CD4-positive, alpha-beta T cell (primary cell): ENCODE measurements around the gene PHOX2A. TPM values are rescaled to one million over a fixed set of nuclear protein-coding genes. Genes with fewer than 3 reads are reported as not detected.

Experiments used
- ATAC-seq: fragments of 200-7000 bp; cut with Tn5 transposase; one replicate; pipeline ENCODE4 v1.10.0; 2022; ENCODE audit warnings: mild to moderate bottlenecking; ENCODE audit not compliant: poor library complexity
- CTCF ChIA-PET: fragments of 350-600 bp; sonication (Branson Sonifier 250); formaldehyde crosslinking; loops from one replicate; lab custom pipeline; 2021; ENCODE audit warnings: antibody characterized with exemption, inconsistent platforms; lab: Charles Lee
- POLR2A ChIA-PET: fragments of 350-600 bp; sonication (Branson Sonifier 250); formaldehyde crosslinking; loops from one replicate; lab custom pipeline; 2021; ENCODE audit warnings: antibody characterized with exemption, inconsistent platforms; lab: Charles Lee
- DNase-seq, 14 experiments: peaks; one replicate each; pipeline ENCODE4 v3.0.0-alpha.2; 2013 to 2020; ENCODE audit warnings: mixed read lengths in 2 of 14
- H3K27ac ChIP-seq, 2 donors: one replicate each; pipeline versions ENCODE4 v1.5.1 to v1.7.0; 2013; ENCODE audit warnings: low read length in 2 of 2, low read depth in 1 of 2, mild to moderate bottlenecking in 1 of 2
- H3K27me3 ChIP-seq, 2 experiments: 1 replicate in 1 of 2; 2 replicates in 1 of 2; pipeline versions ENCODE4 v1.6.1 to v1.7.0; 2013; ENCODE audit warnings: low read length in 2 of 2, control low read depth in 1 of 2, mild to moderate bottlenecking in 1 of 2, moderate library complexity in 1 of 2; ENCODE audit not compliant: insufficient read depth in 2 of 2, control insufficient read depth in 1 of 2
- H3K36me3 ChIP-seq: one replicate; pipeline ENCODE4 v1.6.1; 2013; ENCODE audit warnings: low read length, control low read depth; ENCODE audit not compliant: insufficient read depth
- H3K4me1 ChIP-seq: one replicate; pipeline ENCODE4 v1.6.1; 2013; ENCODE audit warnings: low read length, control low read depth; ENCODE audit not compliant: insufficient read depth
- H3K4me3 ChIP-seq: one replicate; pipeline ENCODE4 v1.5.1; 2013; ENCODE audit warnings: mild to moderate bottlenecking, low read length, moderate library complexity
- H3K9me3 ChIP-seq, 2 experiments: 1 replicate in 1 of 2; 2 replicates in 1 of 2; pipeline versions ENCODE4 v1.6.1 to v1.7.0; 2013; ENCODE audit warnings: low read length in 2 of 2, mild to moderate bottlenecking in 2 of 2, control low read depth in 1 of 2, moderate library complexity in 1 of 2; ENCODE audit not compliant: control insufficient read depth in 1 of 2, insufficient read depth in 1 of 2
- H3K27ac Mint-ChIP-seq: one replicate; pipeline ENCODE4 v1.8.0; 2020; ENCODE audit warnings: mixed read lengths
- H3K27me3 Mint-ChIP-seq: one replicate; pipeline ENCODE4 v1.8.0; 2021; ENCODE audit warnings: mixed read lengths
- H3K36me3 Mint-ChIP-seq: one replicate; pipeline ENCODE4 v1.8.0; 2021; ENCODE audit warnings: low read depth, mixed read lengths
- H3K4me1 Mint-ChIP-seq: one replicate; pipeline ENCODE4 v1.8.0; 2021; ENCODE audit warnings: low read depth, mixed read lengths
- H3K4me3 Mint-ChIP-seq: one replicate; pipeline ENCODE4 v1.8.0; 2020; ENCODE audit warnings: mild to moderate bottlenecking, mixed read lengths
- H3K9me3 Mint-ChIP-seq: one replicate; pipeline ENCODE4 v1.8.0; 2020; ENCODE audit warnings: mixed read lengths
- intact Hi-C, 2 experiments: fragments of 100-400 bp; cut with DNase I in 1 of 2; cut with micrococcal nuclease in 1 of 2; formaldehyde crosslinking; loops; one replicate each; pipeline versions ENCODE4 v1.15.1 to v1.9.0; 2023 to 2025; cut with DNase I, micrococcal nuclease
- total RNA-seq, 174 experiments: library from RNA in 2 of 174; stranded (reverse) in 2 of 174; gene quantifications; one replicate each; pipeline ENCODE4 v1.2.3 and lab custom pipeline; 2021 to 2026
- TF ChIP-seq, protein P1 (sequence below): fragments of 200-600 bp; IDR thresholded peaks from one replicate; pipeline ENCODE4 v1.8.0; 2022; ENCODE audit warnings: antibody characterized with exemption, mild to moderate bottlenecking

Gene PHOX2A
- total RNA-seq, 2 experiments from 2014 or later, result not detected

DNA sequence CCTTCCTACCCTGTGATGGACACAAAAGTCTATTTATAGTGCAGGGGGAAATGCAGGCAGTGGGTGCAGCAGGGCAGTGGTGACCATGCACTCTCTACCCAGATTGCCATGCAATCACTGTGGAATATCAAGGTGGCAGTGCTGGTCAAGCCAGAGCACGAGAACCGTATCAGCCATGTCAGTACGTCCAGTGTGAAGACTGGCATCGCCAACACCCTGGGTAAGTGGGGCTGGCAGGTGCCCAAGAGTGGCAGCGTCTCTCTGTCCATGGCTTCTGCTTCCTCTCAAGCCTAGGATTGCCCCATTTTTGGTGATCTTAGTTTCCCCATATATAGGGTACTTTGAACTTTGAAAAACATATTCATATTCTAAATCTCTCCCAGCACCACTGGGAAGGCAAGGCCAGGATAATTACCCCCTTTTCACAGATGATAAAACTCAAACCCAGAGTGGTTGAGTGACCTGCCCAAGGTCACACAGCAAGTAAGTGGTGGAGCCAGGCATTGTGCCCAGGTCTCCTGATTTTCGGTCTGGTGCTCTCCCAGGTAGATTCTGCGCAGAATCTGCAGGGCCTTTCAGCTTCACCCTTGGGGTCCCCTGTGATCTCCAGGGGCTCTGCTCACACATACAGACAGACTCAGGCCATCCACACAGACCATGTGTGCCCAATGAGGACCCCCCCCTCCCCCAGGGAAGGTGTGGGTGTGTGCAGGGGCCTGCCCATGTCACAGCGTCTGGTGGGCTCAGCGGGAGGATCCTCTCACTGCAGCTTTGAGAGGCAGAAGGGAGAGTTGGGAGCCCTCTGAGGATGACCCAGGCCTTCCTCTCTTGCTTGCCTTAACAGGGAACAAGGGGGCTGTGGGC is 12.3 kb downstream of the PHOX2A start:
- no peak overlapping the region for H3K4me3 ChIP-seq
- Mint-ChIP-seq H3K27me3 (no peaks in the 10 kb centered on the region), H3K27ac (no peak overlapping the region), H3K36me3 (peaks cover 77% of the 10 kb centered on the region), H3K9me3 (no peaks in the 10 kb centered on the region), H3K4me3 (no peak overlapping the region), H3K4me1 (peaks cover 4% of the 10 kb centered on the region)
- ATAC-seq (no peak), DNase-seq (peak in 1 of 14 experiments; percentile 23)
- H3K27ac ChIP-seq, result no peak overlapping the region
- TF ChIP-seq, protein P1, sequence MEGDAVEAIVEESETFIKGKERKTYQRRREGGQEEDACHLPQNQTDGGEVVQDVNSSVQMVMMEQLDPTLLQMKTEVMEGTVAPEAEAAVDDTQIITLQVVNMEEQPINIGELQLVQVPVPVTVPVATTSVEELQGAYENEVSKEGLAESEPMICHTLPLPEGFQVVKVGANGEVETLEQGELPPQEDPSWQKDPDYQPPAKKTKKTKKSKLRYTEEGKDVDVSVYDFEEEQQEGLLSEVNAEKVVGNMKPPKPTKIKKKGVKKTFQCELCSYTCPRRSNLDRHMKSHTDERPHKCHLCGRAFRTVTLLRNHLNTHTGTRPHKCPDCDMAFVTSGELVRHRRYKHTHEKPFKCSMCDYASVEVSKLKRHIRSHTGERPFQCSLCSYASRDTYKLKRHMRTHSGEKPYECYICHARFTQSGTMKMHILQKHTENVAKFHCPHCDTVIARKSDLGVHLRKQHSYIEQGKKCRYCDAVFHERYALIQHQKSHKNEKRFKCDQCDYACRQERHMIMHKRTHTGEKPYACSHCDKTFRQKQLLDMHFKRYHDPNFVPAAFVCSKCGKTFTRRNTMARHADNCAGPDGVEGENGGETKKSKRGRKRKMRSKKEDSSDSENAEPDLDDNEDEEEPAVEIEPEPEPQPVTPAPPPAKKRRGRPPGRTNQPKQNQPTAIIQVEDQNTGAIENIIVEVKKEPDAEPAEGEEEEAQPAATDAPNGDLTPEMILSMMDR, result no peak
- H3K4me1 ChIP-seq, result no peaks in the 10 kb centered on the region
- intact Hi-C loops, result no loop called here
- peaks cover 79% of the 10 kb centered on the region for H3K36me3 ChIP-seq
- no peaks in the 10 kb centered on the region for H3K9me3 ChIP-seq
- CTCF ChIA-PET, result no interaction called here
- POLR2A ChIA-PET, result no interaction called here
- H3K27me3 ChIP-seq, result no peaks in the 10 kb centered on the region

DNA sequence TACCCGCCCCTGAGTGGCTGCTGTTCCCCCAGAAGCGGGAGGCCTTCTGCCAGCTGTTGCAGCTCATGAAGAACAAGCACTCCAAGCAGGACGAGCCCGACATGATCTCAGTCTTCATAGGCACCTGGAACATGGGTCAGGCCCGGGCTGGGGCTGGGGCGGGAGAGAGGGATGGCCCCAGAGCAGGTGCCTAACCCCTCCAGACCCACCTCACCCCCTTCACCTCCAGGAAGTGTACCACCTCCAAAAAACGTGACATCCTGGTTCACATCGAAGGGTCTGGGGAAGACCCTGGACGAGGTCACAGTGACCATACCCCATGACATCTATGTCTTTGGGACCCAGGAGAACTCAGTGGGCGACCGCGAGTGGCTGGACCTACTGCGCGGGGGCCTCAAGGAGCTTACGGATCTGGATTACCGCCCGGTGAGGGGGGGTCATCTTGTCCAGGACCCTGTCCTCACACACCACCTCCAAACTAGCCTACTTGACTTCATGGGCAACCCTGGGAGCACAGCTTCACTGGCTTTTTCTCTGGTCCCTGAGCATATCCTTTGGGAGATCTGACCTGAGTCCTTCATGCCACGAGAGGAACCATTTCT is 13.1 kb downstream of the PHOX2A start:
- intact Hi-C loops, result no loop called here
- Mint-ChIP-seq H3K36me3 (peaks cover 71% of the 10 kb centered on the region), H3K27ac (no peak overlapping the region), H3K27me3 (no peaks in the 10 kb centered on the region), H3K4me1 (peaks cover 12% of the 10 kb centered on the region), H3K4me3 (no peak overlapping the region), H3K9me3 (no peaks in the 10 kb centered on the region)
- Histone ChIP-seq H3K36me3 (peaks cover 77% of the 10 kb centered on the region), H3K4me3 (no peak overlapping the region), H3K27ac (no peak overlapping the region), H3K27me3 (no peaks in the 10 kb centered on the region), H3K9me3 (no peaks in the 10 kb centered on the region), H3K4me1 (peaks cover 6% of the 10 kb centered on the region)
- TF ChIP-seq, protein P1, result no peak
- no peak for ATAC-seq
- ChIA-PET POLR2A (no interaction called here), CTCF (no interaction called here)
- peak in 1 of 14 experiments; percentile 29 for DNase-seq

- peaks cover 73% of the 10 kb centered on the region for H3K36me3 Mint-ChIP-seq
- ATAC-seq, result no peak
- H3K27me3 ChIP-seq, result no peaks in the 10 kb centered on the region
- POLR2A ChIA-PET, result no interaction called here
- TF ChIP-seq, protein P1, result no peak
- peaks cover 13% of the 10 kb centered on the region for H3K4me1 ChIP-seq
- H3K27me3 Mint-ChIP-seq, result no peaks in the 10 kb centered on the region
- peaks cover 19% of the 10 kb centered on the region for H3K4me1 Mint-ChIP-seq
- intact Hi-C loops, result loop anchor here (10.0 kb wide), 5 partner anchors 115 to 1415 kb away; partner anchors contain the start of genes ANAPC15 (in 1 of the 2), ATG16L2 (in 1 of the 2), NADSYN1 (in 1 of the 2) and PLEKHB1 (in 1 of the 2)
- H3K9me3 ChIP-seq, result no peaks in the 10 kb centered on the region
- H3K27ac ChIP-seq, result no peak overlapping the region
- DNase-seq, result peak in 1 of 14 experiments; percentile 28
- H3K4me3 Mint-ChIP-seq, result no peak overlapping the region
- H3K36me3 ChIP-seq, result peaks cover 70% of the 10 kb centered on the region
- H3K27ac Mint-ChIP-seq, result no peak overlapping the region
- CTCF ChIA-PET, result no interaction called here
- H3K9me3 Mint-ChIP-seq, result no peaks in the 10 kb centered on the region
- no peak overlapping the region for H3K4me3 ChIP-seq
Measured at GRCh38 chr11:72229925-72230763, 13.8 kb downstream of the PHOX2A start.
